MCF 10A (cell line): ENCODE results near the gene FAM118B. TPM values are rescaled to one million over a fixed set of nuclear protein-coding genes. Genes with fewer than 3 reads are reported as not detected.

Experiments used
- BruUV-seq: library from RNA; stranded (reverse); fragments of 400-500 nt; replicated peaks from 2 replicates; lab custom pipeline; 2021; lab: Mats Ljungman, UMichigan
- CTCF ChIA-PET: fragments of 300-600 bp; sonication (Branson Sonifier 250); formaldehyde crosslinking; extraction: SDS; loops from one replicate; lab custom pipeline; 2021; ENCODE audit warnings: antibody characterized with exemption, inconsistent platforms; lab: Yijun Ruan, JAX
- POLR2A ChIA-PET: fragments of 300-600, 350-650 bp; sonication (Branson Sonifier 250); formaldehyde crosslinking; extraction: SDS; loops from one replicate; lab custom pipeline; 2020; ENCODE audit warnings: antibody characterized with exemption, inconsistent platforms; lab: Yijun Ruan, JAX
- DNase-seq: peaks from one replicate; pipeline ENCODE4 v3.0.0-alpha.2; 2018; ENCODE audit not compliant: unreplicated experiment
- H3K27ac Mint-ChIP-seq: one replicate; pipeline ENCODE4 v1.8.0; 2022; ENCODE audit warnings: mild to moderate bottlenecking, low read depth, mixed read lengths; ENCODE audit not compliant: unreplicated experiment
- H3K27me3 Mint-ChIP-seq: one replicate; pipeline ENCODE4 v1.8.0; 2022; ENCODE audit warnings: mixed read lengths; ENCODE audit not compliant: insufficient read depth, unreplicated experiment
- H3K36me3 Mint-ChIP-seq: one replicate; pipeline ENCODE4 v1.8.0; 2022; ENCODE audit warnings: mild to moderate bottlenecking, moderate library complexity, mixed read lengths; ENCODE audit not compliant: insufficient read depth, unreplicated experiment
- H3K4me1 Mint-ChIP-seq: one replicate; pipeline ENCODE4 v1.8.0; 2022; ENCODE audit warnings: mixed read lengths; ENCODE audit not compliant: insufficient read depth, unreplicated experiment
- H3K4me3 Mint-ChIP-seq: one replicate; pipeline ENCODE4 v1.8.0; 2022; ENCODE audit warnings: mild to moderate bottlenecking, moderate library complexity, mixed read lengths; ENCODE audit not compliant: unreplicated experiment
- H3K9me3 Mint-ChIP-seq: one replicate; pipeline ENCODE4 v1.8.0; 2022; ENCODE audit warnings: mixed read lengths; ENCODE audit not compliant: unreplicated experiment
- intact Hi-C: fragments of 100-400 bp; cut with micrococcal nuclease; formaldehyde crosslinking; loops from 2 replicates; pipeline ENCODE4 v1.14.1; 2022
- total RNA-seq: library from RNA; stranded (reverse); gene quantifications from 2 replicates; pipeline ENCODE4 v1.2.3, GENCODE V29; 2022
- TF ChIP-seq, protein P1 (sequence below): fragments of 200-600 bp; IDR thresholded peaks from one replicate; pipeline ENCODE4 v1.8.0; 2022; ENCODE audit warnings: antibody characterized with exemption, mild to moderate bottlenecking; ENCODE audit not compliant: unreplicated experiment

FAM118B gene
- total RNA-seq, 1 experiment from 2014 or later, result 8.3 TPM

DNA sequence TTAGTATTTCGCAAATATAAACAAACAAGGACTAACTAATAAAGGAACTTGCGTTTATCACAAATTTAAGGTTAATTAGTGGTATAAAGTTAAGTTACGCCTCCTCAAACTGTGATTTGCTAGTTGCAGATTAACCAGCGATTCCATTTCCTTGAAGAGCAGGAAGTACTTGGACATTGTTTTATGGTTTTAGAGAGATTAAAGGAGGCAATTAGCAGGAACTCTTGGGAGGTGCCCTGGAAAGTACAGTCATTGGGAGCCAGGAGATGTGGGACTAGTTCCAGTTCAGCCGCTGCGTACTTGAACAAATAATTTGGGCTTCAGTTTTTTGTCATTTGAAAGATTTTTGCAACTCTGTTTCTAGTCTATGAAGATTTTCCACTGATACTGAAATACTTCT, 3.3 kb downstream of the FAM118B start:
- H3K36me3 Mint-ChIP-seq, result no peaks in the 10 kb centered on the region
- H3K27ac Mint-ChIP-seq, result no peak overlapping the region
- H3K27me3 Mint-ChIP-seq, result no peaks in the 10 kb centered on the region
- no TSS peak for BruUV-seq
- intact Hi-C loops, result no loop called here
- TF ChIP-seq, protein P1, sequence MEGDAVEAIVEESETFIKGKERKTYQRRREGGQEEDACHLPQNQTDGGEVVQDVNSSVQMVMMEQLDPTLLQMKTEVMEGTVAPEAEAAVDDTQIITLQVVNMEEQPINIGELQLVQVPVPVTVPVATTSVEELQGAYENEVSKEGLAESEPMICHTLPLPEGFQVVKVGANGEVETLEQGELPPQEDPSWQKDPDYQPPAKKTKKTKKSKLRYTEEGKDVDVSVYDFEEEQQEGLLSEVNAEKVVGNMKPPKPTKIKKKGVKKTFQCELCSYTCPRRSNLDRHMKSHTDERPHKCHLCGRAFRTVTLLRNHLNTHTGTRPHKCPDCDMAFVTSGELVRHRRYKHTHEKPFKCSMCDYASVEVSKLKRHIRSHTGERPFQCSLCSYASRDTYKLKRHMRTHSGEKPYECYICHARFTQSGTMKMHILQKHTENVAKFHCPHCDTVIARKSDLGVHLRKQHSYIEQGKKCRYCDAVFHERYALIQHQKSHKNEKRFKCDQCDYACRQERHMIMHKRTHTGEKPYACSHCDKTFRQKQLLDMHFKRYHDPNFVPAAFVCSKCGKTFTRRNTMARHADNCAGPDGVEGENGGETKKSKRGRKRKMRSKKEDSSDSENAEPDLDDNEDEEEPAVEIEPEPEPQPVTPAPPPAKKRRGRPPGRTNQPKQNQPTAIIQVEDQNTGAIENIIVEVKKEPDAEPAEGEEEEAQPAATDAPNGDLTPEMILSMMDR, result no peak
- ChIA-PET POLR2A (no interaction called here), CTCF (interaction anchor here (1.2 kb wide), 1 partner anchor 284 kb away, joined by 4 read pairs; no protein-coding TSS in a partner anchor)
- H3K9me3 Mint-ChIP-seq, result no peaks in the 10 kb centered on the region
- no peak for DNase-seq
- peaks cover 18% of the 10 kb centered on the region for H3K4me1 Mint-ChIP-seq
- no peak overlapping the region for H3K4me3 Mint-ChIP-seq

DNA sequence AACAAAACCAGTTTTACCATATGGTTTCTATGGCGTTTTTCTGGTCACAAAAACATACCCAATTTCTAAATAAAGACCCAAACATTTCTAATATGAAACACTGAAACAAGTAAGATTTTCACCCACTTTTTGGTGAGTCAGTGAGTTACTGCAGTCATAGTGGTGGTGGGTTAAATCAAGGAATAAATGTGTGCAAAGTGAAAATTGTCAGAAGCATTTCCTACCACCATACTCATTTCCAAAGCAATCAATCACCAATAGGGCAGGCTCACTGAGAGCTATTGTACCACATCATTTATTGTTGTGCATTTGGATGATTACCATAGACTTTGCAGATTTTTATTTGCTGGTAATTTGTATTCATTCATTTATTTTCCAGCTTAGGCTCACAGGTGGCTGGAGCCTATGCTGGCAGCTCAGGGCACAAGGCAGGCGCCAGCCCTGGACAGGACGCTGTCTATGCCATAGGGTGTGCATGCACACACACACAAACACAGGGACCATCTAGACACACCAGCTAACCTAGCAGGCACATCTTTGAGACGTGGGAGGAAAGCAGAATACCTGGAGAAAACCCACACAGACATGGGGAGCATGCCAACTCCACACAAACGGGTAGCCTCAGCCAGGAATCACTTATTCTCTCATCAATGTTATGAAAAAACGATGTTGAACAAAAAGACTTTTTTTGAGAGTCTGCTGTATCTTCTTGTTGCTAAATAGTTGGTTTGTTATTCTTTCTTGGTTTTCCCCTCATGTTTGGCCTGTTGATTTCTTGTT, 5.1 kb downstream of the FAM118B start:
- H3K27ac Mint-ChIP-seq, result no peak overlapping the region
- POLR2A ChIA-PET, result interaction anchor here (1.2 to 1.3 kb wide), 2 partner anchors 52 to 66 kb away, joined by 3 read pairs; partner anchors contain the start of genes FOXRED1, SRPRA and TIRAP

DNA sequence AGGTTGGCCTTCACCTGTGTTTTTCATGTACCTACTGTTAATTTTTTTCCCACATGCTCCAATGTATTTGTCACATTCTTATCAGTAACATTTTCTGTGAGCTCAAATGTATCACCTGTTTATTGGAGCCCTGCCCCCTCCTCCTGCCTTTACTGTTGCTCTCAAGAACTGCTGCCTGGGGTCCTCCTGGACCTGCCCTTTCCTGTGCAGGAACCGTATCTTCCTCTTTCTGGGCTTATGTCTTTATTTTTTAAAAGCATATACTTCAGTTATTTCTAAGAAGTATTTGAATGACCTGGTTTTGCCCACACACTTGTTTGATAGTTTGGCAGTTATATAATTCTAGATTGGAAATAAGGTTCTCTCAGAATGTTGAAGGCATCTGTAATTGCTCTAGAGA, 5.9 kb downstream of the FAM118B start:
- no peaks in the 10 kb centered on the region for H3K9me3 Mint-ChIP-seq

More for the DNA sequence above, 5.1 kb downstream of the FAM118B start:
- DNase-seq, result no peak
- Mint-ChIP-seq H3K27me3 (no peaks in the 10 kb centered on the region), H3K9me3 (no peaks in the 10 kb centered on the region), H3K4me1 (peaks cover 8% of the 10 kb centered on the region), H3K4me3 (no peak overlapping the region), H3K36me3 (peaks cover 7% of the 10 kb centered on the region)
- TF ChIP-seq, protein P1, result no peak
- CTCF ChIA-PET, result no interaction called here
- no TSS peak for BruUV-seq
- intact Hi-C loops, result no loop called here

DNA sequence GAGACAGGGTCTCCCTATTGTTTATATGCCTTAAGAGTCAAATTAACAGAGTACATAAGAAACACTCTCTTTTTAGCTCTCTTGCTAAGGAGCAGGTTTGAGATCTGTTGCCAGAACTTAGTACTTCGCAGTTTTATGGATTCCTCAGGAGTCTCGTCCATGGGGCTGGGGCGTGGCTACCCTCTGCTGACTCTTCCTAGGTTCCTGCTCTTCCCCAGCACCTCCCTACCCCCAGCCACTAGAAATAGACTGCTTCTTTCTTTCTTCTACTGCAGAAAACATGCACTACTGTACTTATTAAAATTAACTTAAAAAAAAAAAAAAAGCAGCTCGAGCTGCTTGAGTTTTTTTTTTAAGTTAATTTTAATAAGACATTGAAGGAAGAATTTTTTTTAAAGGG, 8.0 kb downstream of the FAM118B start:
- Mint-ChIP-seq H3K9me3 (no peaks in the 10 kb centered on the region), H3K4me3 (no peak overlapping the region), H3K27ac (no peak overlapping the region), H3K4me1 (peaks cover 7% of the 10 kb centered on the region), H3K27me3 (no peaks in the 10 kb centered on the region), H3K36me3 (peaks cover 7% of the 10 kb centered on the region)
- BruUV-seq, result no TSS peak
- DNase-seq, result no peak
- TF ChIP-seq, protein P1, result no peak
- ChIA-PET POLR2A (interaction anchor here (0.9 kb wide), 1 partner anchor 50 kb away, joined by 3 read pairs; the partner anchor contains the start of genes FOXRED1 and SRPRA), CTCF (interaction anchor here (0.6 to 1.2 kb wide), 2 partner anchors 22 to 37 kb away, joined by 3 read pairs; no protein-coding TSS in a partner anchor)
- intact Hi-C loops, result no loop called here

More for the DNA sequence above, 5.9 kb downstream of the FAM118B start:
- Mint-ChIP-seq H3K4me1 (peaks cover 6% of the 10 kb centered on the region), H3K27ac (no peak overlapping the region), H3K4me3 (no peak overlapping the region), H3K36me3 (peaks cover 7% of the 10 kb centered on the region), H3K27me3 (no peaks in the 10 kb centered on the region)
- no peak for DNase-seq
- CTCF ChIA-PET, result no interaction called here
- POLR2A ChIA-PET, result interaction anchor here (0.5 to 1.3 kb wide), 3 partner anchors 51 to 1267 kb away, joined by 3 read pairs; partner anchors contain the start of genes FOXRED1, SRPRA and TIRAP
- BruUV-seq, result no TSS peak
- intact Hi-C loops, result no loop called here
- TF ChIP-seq, protein P1, result no peak
